SK-N-DZ (cell line): Measurements from ENCODE around the gene CLASP2. TPM values are rescaled to one million over a fixed set of nuclear protein-coding genes. Genes with fewer than 3 reads are reported as not detected.
"Not testable (repeated sequence)": the region's sequence is repeated elsewhere in the genome, so short reads cannot be mapped to it uniquely, and the experiment has no call there.

Experiments
- DNase-seq: peaks from one replicate; pipeline ENCODE4 v3.0.0-alpha.2; 2015; ENCODE audit warnings: low spot score
- polyA plus RNA-seq, 2 experiments: library from polyadenylated mRNA; depleted of rRNA; stranded (reverse); fragments of >200 nt; gene quantifications; 2 replicates each; pipeline ENCODE4 v1.2.3, GENCODE V29; 2014

CLASP2 gene
- 49.0 and 62.3 TPM in 2 replicates for polyA plus RNA-seq (2014; cell fraction: cytosol; rRNA removed)
- polyA plus RNA-seq (2014; cell fraction: nucleus; rRNA removed) = 182 and 220 TPM in 2 replicates

GRCh38 chr3:33717866-33718594 is at the start of gene CLASP2:
CLASP2 (minus strand) TSS chr3:33718254; CDS start chr3:33718002, 252 bp downstream.
- peak; percentile 90 for DNase-seq

- no peak for DNase-seq
Observed at GRCh38 chr3:33758864-33759263, 40.8 kb upstream of the CLASP2 start.

- no peak for DNase-seq
Observed at GRCh38 chr3:33758281-33758680, 40.2 kb upstream of the CLASP2 start.

- not testable (repeated sequence) for DNase-seq
Observed at GRCh38 chr3:33754391-33754790, 36.3 kb upstream of the CLASP2 start.

- DNase-seq = no peak
Observed at GRCh38 chr3:33751336-33751735, 33.3 kb upstream of the CLASP2 start.

GRCh38 chr3:33750211-33750548 is 32.1 kb upstream of the CLASP2 start:
- no peak for DNase-seq

GRCh38 chr3:33749546-33750210 is 31.6 kb upstream of the CLASP2 start:
- no peak for DNase-seq

GRCh38 chr3:33746416-33747116 is 28.5 kb upstream of the CLASP2 start:
- no peak for DNase-seq

- no peak for DNase-seq
Observed at GRCh38 chr3:33737146-33737545, 19.1 kb upstream of the CLASP2 start.

- no peak for DNase-seq
Observed at GRCh38 chr3:33732394-33732793, 14.3 kb upstream of the CLASP2 start.

GRCh38 chr3:33729993-33730392 is 11.9 kb upstream of the CLASP2 start:
- no peak for DNase-seq

- no peak for DNase-seq
Observed at GRCh38 chr3:33724256-33724655, 6.2 kb upstream of the CLASP2 start.

GRCh38 chr3:33722626-33723370 is 4.7 kb upstream of the CLASP2 start:
- DNase-seq = no peak

- no peak for DNase-seq
Observed at GRCh38 chr3:33722191-33722590, 4.1 kb upstream of the CLASP2 start.

GRCh38 chr3:33718595-33718907 is 497 bp upstream of the CLASP2 start:
- DNase-seq = peak; percentile 5

- no peak for DNase-seq
Observed at GRCh38 chr3:33717616-33717865, 513 bp downstream of the CLASP2 start.

GRCh38 chr3:33716227-33716626 is 1.8 kb downstream of the CLASP2 start:
- DNase-seq = no peak

GRCh38 chr3:33711100-33711499 is 7.0 kb downstream of the CLASP2 start:
- no peak for DNase-seq

GRCh38 chr3:33706056-33706455 is 12.0 kb downstream of the CLASP2 start:
- DNase-seq = no peak

- no peak for DNase-seq
Observed at GRCh38 chr3:33704891-33705290, 13.2 kb downstream of the CLASP2 start.

GRCh38 chr3:33699275-33699674 is 18.8 kb downstream of the CLASP2 start:
- no peak for DNase-seq

GRCh38 chr3:33694944-33695343 is 23.1 kb downstream of the CLASP2 start:
- DNase-seq = no peak
